GM18519 (cell line): ENCODE data around the gene CD72.

Experiments
- ATAC-seq: cut with Tn5 transposase; IDR thresholded peaks from one replicate; pipeline ENCODE4 v1.9.1; 2021; ENCODE audit warnings: mild to moderate bottlenecking, moderate library complexity; ENCODE audit not compliant: unreplicated experiment, low FRiP score

The CD72 gene, protein sequence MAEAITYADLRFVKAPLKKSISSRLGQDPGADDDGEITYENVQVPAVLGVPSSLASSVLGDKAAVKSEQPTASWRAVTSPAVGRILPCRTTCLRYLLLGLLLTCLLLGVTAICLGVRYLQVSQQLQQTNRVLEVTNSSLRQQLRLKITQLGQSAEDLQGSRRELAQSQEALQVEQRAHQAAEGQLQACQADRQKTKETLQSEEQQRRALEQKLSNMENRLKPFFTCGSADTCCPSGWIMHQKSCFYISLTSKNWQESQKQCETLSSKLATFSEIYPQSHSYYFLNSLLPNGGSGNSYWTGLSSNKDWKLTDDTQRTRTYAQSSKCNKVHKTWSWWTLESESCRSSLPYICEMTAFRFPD

DNA sequence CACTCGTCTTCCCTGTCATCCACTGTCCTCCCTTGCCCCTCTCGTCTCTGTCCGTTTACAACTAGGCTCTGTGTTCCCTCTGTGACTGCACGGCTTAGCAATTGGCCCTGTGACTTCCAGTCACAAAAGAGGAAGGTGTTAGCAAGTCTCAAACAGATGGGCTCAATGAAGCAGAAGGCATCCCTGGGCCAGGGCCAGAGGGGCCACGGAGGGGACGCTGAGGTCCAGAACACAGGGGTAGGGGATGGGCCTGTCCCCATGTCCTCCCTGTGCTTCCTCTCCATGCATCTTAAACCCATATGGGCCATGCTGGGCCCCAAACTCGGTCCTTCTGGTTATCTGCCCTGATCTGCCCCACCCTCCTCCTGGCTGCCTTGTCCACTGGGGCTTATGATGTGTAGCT lies at the start of gene CD72:
CD72 (minus strand) TSS at position 89 of the 403 bp plus-strand sequence. CDS start 110 bp downstream, outside the sequence.
- no peak for ATAC-seq

DNA sequence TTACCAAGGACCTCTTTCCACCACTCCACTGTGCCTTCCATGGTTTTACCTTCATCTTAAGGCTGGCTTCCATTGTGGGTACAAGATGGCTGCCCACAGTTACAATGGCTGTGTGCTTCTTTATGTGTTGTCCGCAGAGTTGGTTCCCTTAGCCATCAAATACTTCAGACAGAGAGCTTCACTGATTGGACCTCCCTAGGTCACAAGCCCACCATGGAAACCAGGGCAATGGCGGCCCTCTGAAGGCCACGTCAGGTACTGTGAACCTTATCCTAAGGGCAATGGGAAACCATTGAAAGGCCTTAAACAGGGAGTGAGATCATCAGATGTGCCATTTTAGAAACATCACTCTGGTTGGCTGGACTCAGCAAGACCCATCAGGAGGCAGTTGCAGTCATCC lies 49.7 kb upstream of the CD72 start:
- no peak for ATAC-seq

DNA sequence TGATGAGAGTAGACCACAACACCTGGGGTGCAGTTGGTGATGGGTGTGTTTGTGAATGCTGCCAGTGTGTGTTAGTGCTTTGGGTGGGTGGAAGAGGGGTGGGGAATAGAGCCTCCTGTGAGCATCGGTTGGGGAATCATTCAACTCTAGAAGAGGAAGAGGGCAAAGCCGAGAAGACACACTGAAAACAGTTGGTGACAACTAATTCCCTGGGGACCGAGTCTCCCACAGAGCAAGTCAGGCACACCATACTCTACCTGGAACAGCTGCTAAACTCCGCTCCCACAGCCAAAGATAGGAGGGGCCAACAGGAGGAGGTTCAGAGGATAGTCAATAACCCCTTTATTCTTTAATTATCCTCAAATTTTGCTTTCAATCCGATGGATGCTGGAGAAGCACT lies 48.3 kb upstream of the CD72 start:
- ATAC-seq = no peak

DNA sequence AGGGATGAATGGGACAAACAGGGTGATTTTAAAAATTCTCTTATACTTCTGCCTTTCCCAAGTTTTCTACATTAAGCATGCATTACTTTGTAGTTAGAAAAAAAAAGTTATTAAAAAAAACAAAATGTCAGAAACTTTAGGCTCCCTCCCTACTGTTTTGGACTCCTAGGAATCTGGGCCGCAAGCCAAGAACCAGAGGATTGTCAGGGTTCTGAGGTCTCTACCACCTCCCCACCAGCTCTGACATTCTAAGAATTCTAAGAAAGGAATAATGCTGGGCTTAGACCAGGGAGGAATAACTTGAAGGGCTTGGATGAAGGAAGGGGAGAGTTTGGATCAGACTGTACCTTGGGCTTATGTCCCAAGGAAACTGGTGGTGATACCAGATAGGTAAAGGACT lies 47.8 kb upstream of the CD72 start:
- no peak for ATAC-seq

GRCh38 chr9:35665471-35665818 lies 47.2 kb upstream of the CD72 start:
- no peak for ATAC-seq

DNA sequence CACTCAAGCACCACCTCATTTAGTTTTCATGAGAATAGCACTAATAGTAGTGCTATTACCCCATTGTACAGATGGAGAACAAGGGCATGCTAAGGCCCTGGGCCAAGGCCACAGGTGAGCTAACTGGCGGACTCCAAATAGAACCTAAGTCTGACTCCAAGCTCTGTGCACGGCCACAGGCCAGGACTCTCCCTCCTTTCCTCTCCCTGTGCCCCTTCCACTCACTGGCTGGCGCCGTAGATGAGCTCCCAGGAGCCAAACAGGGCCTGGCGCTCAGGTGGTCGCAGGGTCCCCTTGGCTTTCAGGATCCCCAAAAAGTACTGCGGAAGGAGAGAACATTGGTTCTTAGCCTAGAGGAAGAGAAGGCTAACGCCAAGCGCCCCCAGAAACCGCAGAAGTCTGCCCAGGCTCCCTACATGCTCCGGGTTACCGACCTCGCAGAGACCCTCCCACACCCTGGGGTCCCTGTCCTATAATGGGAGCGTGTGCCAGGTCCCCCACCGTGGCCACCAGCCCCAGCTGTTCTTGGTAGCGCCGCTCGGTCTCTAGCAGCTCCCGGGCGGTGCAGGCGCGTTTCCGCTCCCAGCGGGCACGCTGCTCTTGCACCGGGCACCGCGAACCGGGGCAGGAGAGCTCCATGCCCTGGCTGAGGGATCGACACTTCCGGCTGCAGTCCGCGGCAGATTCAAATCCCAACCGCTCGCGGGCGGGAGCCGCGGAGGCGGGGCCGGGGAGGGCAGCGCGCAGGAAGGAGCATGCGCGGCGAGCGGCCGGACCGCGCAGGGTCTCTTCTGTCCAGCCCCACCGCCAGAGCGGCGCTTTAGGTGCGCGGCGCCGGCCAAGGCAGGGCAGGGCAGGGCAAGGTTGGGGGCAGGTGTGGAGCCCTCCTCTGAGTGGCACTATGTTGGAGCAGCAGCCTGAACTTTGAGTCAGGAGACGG lies 46.6 kb upstream of the CD72 start, which contains the start of gene ARHGEF39:
ARHGEF39 (minus strand) TSS at position 665 of the 940 bp plus-strand sequence; CDS start at position 639, 26 bp downstream.
- peak; percentile 50 for ATAC-seq

DNA sequence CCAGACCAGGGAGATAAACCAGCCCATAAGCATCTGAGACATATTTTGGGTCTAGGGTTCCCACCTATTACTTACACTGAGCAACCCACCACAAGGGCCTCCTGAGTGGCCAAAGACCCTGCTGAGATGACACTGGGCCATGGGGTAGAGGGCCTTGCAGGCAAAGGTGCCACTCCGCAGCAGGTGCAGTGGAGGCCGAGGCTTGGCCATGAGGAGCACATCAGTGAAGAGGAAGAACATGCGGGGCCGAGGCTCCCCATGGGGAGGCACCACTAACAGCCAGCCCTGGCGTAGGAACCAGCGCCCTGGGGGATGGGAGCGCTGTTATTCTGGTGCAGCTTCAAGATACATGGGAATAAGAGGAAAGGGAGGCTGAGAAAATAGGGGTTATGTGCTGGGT lies 44.2 kb upstream of the CD72 start:
- no peak for ATAC-seq

GRCh38 chr9:35661756-35662350 lies 43.6 kb upstream of the CD72 start:
- ATAC-seq = no peak

- ATAC-seq = no peak
These were observed 42.8 kb upstream of the CD72 start for GRCh38 chr9:35660966-35661415.

GRCh38 chr9:35659340-35659739 lies 41.1 kb upstream of the CD72 start:
- no peak for ATAC-seq

- no peak for ATAC-seq
These were observed 40.7 kb upstream of the CD72 start for GRCh38 chr9:35658968-35659220.

DNA sequence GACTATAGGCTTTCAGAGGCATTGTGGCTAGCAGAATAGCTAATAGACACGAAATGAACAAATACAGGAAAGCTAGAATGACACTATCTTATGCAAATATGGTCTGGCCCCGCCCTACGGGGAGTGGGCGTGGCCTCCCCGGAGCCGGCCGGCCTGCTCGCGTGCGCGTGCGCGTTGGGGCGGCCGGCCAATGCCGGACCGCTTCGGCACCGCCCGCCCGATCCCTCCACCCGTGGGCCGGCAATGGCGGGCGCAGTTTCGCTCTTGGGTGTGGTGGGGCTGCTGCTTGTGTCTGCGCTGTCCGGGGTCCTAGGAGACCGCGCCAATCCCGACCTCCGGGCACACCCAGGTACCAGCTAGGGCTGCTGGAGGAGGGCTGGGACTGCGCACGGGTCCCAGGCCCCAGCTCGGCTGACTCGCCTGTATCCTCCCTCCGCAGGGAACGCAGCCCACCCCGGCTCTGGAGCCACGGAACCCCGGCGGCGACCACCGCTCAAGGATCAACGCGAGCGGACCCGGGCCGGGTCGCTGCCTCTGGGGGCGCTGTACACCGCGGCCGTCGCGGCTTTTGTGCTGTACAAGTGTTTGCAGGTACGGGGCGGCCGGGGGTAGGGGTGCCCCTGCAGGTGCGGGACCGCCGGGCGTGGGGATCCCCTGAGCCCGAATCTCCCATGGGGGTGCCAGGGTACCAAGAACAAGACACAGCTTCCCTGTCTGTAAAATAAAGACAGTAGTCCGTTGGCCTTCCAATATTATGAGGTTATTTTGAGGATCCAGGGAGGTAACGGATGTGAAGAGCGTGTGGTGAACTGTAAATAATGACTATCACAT lies 40.1 kb upstream of the CD72 start, which contains the start of gene CCDC107:
CCDC107 (plus strand) TSS at position 156 of the 831 bp plus-strand sequence; CDS start at position 244, 88 bp downstream.
- ATAC-seq = peak; percentile 35

- ATAC-seq = peak; percentile 82
These were observed 39.4 kb upstream of the CD72 start, which contains the start of gene RMRP for GRCh38 chr9:35657546-35658136. TSS of gene RMRP (minus strand) at chr9:35658019.

DNA sequence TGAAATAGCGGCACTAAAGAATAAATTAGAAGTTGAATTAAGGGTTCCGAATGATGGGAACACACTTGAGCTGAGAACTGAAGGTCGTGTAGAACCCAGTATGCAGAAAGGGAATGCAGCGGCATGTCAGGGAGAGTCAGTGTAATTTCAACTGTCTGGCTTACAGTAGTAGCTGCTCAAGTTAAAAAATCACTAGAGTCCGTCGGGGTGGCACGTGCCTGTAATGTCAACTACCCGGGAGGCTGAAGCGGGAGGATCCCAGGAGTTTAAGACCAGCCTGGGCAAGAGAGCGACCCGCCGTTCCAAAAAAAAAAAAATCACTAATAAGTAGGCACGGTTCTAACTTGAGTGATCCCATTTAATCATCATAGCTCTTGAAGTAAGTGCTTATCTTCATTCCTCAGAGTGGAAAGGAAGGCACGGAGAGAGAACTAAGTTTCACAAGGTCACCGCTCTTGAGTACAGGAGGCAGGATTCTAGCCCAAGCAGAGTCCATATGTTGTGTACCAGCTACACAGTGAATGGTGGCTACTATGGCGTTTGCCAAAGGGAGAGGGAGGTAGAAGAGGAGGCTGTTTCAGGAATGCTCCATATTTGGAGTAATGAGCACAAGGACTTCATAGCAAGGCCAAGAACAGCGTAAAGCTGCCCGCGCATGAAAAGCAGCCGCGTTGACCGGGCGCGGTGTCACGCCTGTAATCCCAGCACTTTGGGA lies 38.8 kb upstream of the CD72 start:
- ATAC-seq = no peak

- ATAC-seq = no peak
These were observed 38.1 kb upstream of the CD72 start for GRCh38 chr9:35656348-35656747.

DNA sequence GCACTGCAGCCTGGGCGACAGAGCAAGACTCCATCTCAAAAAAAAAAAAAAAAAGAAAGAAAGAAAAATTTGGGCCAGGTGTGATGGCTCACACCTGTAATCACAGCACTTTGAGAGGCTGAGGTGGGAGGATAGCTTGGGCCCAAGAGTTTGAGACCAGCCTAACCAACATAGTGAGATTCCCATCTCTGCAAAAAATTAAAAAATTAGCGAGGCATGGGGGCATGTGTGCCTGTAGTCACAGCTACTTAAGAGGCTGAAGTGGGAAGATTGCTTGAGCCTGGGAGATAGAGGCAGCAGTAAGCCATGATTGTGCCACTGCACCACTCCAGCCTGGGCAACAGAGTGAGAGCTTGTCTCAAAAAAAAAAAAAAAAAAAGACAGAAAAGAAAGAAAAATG lies 35.4 kb upstream of the CD72 start:
- ATAC-seq = no peak

- no peak for ATAC-seq
These were observed 34.6 kb upstream of the CD72 start for GRCh38 chr9:35652829-35653209.

DNA sequence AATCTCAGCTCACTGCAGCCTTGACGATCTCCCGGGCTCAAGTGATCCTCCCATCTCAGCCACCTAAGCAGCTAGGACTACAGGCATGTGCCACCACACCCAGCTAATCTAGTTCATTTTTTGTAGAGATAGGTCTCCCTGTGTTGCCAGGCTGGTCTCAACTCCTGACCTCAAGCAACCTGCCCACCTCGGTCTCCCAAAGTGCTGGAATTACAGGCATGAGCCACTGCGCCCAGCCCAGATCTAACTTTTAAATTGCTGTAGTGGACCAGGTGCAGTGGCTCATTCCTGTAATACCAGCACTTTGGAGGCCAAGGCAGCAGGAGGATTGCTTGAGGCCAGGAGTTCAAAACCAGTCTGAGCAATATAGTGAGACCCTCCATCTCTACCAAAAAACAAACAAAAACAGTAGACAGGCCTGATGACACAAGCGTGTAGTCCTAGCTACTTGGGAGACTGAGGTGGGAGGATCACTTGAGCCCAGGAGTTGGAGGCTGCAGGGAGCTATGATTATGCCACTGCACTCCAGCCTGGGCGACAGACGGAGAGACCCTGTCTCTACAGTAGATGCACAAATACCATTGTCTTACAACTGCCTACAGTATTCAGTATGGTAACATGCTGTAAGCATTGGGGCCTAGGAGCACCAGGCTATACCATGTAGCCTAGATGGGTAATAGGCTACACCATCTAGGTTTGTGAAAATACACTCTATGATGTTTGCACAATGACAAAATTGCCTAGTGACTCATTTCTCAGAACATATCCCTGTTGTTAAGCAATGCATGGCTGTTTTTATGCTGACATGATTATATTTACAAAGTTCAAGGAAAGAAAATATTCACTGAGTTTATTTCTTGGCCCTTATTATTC lies 34.0 kb upstream of the CD72 start:
- ATAC-seq = no peak
